ENCODE results near the gene SBF2.

The SBF2 gene

DNA sequence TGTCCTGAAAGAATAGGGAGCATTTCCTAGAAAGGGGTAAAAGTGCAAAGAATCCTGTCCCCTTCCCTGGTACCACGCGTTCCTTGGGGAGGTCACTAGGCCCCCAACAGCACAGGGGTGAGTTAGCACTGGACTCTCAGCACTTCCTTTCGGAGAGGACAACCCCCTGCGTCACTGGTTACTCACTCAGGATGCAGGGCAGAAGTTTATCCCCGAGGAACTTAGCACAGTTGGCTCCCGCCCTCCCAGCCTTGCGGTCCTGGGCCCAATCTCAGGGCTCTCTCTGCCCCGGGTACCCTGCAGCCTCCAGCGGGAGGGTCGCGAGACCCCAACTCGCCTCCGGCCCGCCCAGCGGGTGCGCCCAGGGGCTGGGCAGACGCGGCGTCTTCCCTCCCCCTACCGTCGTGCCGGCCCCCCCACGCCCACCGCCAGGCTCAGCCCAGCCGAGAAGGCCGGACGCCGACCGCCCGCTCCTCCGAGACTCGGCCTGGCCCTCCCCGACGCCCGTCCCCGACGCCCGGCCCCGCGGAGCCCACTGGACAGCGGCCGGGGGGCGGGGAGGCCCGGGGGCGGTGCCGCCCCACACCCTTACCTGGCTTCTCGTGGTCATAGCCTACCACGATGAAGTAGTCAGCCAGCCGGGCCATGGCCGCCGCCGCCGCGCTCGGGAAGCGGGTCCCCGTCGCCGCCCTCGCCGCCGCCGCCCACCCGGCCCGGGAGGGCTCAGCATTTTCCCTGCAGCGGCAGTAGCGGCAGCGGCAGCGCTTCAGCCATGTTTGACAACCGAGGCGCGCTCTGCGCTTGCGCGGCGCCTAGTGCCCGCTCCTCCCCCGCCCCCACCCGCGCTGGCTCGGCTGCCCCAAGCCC is at the start of gene SBF2:
TSS of gene SBF2 (minus strand) at position 797 of the 867 bp plus-strand sequence. CDS start at position 647, 150 bp downstream.
- DNase-seq (ENCODE audit: low spot score) = peak; percentile 92

DNA sequence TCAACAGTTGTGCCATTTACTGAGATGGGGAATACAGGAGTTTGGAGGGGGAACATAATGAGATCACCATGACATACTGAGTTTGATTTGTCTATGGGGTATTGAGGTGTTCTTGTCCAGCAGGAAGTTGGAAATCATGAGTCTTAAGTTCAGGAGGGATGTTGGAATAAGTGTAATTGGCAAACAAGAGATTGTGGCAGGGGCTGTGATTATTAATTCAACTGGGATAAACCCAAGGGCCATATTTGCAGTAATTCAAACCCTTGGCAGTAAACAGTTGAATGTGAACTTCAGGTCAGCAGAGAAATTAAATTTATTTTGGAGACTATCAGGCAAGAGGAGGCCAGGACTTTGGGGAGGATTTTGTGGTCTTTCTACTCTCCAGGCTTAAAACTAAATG is 44.3 kb upstream of the SBF2 start:
- DNase-seq (ENCODE audit: low spot score) = no peak

- no peak for DNase-seq (ENCODE audit: low spot score)
Observed at GRCh38 chr11:10333490-10333889, 39.5 kb upstream of the SBF2 start.

DNA sequence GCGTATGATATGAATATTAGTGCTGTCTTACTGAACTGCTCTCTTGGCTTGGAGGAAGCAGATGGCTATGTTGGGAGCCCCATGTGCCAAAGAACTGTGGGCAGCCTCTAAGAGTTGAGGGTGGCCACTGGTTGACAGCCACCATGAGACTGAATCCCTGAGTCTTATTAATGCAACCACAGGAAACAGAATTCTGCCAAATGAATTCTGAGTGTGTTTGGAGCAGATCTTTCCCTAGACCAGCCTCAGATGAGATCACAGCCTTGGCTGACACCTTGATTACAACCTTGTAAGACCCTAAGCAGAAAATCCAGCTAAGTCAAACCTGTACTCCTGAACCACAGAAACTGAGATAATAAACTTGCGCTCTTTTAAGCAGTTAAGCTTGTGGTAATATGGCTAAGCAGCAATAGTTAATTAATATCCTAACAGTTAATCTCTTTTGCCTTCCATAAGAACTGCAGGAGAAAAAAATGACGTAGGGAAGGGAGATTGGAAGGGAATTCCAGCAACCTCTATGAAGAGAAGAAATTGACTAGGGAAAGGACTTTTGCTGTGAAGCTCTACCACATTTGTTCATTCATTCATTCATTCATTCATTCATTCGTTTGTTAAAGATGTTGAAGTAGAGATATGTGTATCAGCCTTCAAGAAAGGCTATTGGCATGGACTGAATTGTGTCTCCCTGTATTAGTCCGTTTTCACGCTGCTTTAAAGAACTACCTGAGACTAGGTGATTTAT is 37.7 kb upstream of the SBF2 start:
- DNase-seq (ENCODE audit: low spot score) = no peak

GRCh38 chr11:10329935-10330334 is 35.9 kb upstream of the SBF2 start:
- DNase-seq (ENCODE audit: low spot score) = peak; percentile 77

DNA sequence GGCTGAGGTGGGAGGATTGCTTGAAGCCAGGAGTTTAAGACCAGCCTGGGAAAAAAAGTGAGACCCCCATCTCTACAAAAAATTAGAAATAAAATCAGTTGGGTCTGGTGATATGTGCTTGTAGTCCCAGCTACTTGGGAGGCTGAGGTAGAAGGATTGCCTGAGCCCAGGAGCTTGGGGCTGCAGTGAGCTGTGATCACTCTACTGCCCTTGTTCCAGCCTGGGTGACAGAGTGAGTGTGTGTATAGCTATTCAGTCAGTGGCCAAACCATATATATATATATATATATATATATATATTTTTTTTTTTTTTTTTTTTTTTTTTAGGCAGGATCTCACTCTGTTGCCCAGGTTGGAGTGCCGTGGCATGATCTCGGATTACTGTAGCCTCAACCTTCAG is 35.3 kb upstream of the SBF2 start:
- no peak for DNase-seq (ENCODE audit: low spot score)

DNA sequence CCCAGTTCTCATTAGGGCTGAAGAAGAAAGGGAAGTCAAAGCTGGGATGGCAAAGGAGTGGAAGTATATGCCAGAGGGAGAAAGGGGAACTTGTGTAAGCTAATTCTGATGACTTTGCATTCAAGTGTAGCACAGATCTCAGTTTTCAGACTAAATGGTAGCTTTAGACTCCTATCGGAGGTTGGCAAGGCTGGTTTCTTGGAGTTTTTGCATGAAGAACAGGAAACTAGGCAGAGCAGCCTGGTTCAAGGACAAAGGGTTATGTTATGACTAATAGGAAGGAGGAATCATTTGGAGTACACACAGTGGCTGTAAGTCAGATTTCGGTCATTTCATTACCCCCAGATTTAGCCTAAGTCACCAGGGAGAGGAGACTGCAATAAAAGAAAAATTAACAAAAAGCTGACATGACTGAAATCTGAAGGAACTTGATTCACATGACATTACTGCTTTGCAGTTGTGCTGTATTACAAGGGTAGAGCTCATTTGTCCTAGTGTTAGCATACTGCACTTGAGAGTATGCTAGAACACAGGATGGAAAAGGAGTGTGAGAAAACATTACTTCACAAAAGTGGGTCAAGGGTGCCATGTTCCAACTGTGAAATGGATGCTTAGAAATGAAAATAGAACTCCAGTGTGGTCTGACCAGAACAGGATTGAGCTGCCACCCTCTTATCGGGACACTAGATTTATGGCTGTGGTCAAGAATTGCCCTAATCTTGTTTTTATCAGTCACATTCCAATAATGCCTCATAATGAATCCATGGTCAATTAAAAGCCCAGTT is 34.5 kb upstream of the SBF2 start:
- no peak for DNase-seq (ENCODE audit: low spot score)

GRCh38 chr11:10327254-10327653 is 33.2 kb upstream of the SBF2 start:
- no peak for DNase-seq (ENCODE audit: low spot score)

DNA sequence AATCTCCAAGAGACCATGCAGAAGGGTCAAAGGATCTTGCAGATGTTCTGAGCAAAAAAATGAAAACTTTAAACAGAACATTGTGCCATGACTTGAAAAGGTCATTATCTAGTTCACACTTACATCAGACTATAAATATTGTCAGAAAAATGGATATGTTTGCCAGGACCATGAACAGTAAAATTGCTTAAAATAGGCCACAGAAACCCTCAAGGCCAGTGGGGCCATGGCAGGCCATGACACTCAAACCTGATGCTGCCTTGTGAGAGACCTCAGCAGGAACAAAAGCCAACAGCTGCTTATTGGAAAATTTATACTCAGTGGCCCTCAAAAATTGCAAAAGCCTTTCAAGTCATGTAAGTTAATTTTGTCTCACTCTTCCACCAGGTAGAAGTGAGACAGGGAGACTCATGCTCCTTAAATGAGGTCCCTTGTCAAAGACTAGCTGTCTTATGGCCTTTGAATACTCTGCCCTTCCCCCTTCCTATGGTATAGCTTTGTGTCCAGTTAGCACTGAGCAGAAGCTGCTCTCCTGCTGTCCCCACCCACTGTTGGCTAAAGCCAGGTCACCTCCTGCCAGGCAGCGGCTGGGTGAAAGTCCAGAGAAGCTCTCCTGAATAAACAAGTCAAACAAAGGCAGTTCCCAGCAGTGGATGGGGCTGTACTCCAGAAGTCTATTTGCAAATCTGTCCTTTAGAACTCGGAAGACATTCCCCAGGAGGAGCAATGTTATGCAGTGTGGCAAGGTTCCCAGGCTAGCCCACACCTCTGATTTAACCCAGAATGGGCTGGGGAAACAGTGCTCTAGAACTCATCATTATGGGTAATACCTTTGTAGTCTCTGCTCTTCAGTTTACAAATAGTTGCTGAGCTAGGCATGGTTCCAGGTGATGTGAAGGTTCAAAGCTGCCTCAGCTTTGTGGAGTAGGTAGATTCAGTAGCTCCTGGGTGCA is 32.3 kb upstream of the SBF2 start:
- DNase-seq (ENCODE audit: low spot score) = no peak

DNA sequence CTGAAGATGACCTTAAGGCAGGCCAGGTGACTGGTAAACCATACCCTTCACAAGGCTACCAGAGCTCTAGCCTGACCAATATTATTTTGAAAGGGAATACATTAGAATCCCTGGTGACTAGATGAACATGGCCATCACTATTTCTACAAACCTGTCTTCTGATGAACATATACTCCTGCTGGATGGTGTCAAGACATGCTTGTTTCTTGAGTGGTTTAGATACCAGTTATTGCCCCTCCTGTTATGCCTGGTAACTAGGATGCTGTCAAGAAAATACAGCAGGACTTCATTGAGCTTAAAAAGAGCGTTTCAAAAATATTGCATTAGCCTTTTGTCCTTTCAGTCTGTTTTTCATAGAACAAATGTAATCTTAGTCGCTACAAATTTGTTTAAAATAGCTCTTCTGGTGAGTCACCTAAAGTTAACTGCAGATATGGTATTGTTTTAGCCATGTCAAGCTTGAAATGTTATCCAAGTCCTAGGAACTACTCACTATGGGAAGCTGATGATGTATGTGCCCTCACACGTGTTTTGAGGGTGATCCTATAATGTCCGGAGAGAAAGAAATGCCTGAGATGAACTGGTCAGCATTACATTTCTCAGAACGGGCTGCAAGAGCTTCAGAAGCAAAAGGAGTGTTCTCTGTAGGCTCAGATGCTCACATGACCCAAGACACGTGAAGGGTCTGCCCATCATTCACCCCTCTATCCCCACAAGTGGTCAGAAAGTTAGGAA is 31.4 kb upstream of the SBF2 start:
- no peak for DNase-seq (ENCODE audit: low spot score)

DNA sequence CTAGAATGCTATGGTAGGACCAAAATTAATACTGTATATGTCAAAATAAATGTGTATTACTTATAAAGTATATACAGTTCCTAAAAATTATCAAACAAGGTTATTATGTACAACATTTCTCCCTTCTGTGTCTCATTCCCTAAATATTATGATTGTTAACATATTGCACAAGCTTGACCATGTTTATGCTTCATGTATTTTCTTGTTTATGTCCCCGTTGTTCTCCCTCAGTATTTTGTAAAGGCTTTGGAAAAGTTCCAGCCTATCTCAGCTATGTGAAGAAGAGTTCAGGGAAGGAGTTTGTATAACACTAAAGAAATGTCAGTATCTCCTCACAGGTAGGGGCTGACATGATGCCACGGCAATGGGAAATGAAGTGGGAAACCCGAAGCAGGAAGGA is 30.5 kb upstream of the SBF2 start:
- DNase-seq (ENCODE audit: low spot score) = no peak

- no peak for DNase-seq (ENCODE audit: low spot score)
Observed at GRCh38 chr11:10323793-10324170, 29.8 kb upstream of the SBF2 start.

GRCh38 chr11:10322830-10323792 is 29.1 kb upstream of the SBF2 start:
- DNase-seq (ENCODE audit: low spot score) = peak; percentile 71

DNA sequence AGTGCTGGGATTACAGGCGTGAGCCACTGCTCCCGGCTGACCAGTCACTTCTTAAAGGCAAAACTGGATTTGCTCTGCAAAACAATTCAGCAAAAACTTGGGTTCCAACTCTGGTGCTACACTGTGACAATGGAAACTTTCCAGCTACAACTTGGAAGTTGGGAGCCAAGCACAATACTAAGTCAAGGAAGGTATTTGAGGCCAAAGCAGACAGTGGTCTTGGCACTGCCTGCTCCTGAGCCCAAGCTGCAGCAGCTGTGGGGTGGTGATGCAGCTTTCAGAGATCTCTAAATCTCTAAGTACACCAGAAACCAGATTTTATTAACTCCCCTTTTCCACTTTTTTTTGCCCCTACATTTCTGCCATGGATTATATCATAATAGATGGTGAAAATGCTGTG is 28.4 kb upstream of the SBF2 start:
- no peak for DNase-seq (ENCODE audit: low spot score)

- DNase-seq (ENCODE audit: low spot score) = no peak
Observed at GRCh38 chr11:10320736-10321465, 26.9 kb upstream of the SBF2 start.

DNA sequence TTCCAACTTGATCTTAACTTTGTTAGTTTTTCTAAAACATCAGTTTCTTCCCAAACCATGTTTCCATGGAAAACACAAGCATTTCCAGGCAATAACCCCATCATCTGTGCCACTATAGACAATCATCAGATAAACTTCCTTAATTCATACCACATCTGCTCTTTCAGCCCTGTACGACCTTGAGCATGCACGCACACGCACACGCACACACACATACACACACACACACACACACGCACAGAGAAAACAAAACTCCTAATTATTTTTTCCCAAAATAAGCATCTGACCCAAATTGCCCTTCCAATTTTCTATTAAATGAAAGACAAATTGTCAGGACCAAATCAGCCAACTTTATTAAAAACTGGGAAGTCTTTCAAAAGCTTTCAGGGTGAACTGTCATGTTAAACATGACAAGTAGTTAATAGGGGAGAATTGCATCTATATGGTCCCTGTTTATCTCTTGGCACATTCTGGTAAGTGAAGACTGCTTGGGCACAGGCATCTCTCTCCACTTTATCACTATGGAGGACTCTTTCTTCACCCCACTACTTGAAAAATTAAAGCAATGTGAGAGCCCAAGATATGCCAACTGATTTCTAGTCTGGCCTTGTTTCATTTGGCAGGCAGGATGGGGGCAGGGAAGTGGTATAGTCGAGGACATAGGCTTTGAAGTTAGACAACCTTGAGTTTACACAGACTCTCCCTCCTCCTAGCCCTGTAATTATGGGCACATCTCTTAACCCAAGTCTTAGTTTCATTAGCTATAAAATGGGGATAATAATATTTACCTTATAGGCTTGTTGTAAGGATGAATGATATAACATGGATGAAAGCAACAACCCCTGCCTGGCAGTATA is 25.9 kb upstream of the SBF2 start:
- DNase-seq (ENCODE audit: low spot score) = no peak

GRCh38 chr11:10318527-10318802 is 24.4 kb upstream of the SBF2 start:
- DNase-seq (ENCODE audit: low spot score) = no peak

Measured in AG20443 (cell line).